Erythroblast (primary cell): ENCODE data around the gene TACC3.
A peak's percentile ranks its signal among the peaks of the same experiment; 100 is the strongest.

Source experiments
- DNase-seq, 2 experiments: peaks; one replicate each; lab custom pipeline; 2025; lab: John Stamatoyannopoulos, UW
- GATA1 ChIP-seq: IDR thresholded peaks from 2 replicates; pipeline ENCODE4 v1.6.1; 2011; ENCODE audit warnings: low read depth, mild to moderate bottlenecking, control low read depth, low read length, moderate library complexity
- POLR2A ChIP-seq: IDR thresholded peaks from 2 replicates; pipeline ENCODE4 v1.6.1; 2011; ENCODE audit warnings: mild to moderate bottlenecking, low read length

TACC3 gene

DNA sequence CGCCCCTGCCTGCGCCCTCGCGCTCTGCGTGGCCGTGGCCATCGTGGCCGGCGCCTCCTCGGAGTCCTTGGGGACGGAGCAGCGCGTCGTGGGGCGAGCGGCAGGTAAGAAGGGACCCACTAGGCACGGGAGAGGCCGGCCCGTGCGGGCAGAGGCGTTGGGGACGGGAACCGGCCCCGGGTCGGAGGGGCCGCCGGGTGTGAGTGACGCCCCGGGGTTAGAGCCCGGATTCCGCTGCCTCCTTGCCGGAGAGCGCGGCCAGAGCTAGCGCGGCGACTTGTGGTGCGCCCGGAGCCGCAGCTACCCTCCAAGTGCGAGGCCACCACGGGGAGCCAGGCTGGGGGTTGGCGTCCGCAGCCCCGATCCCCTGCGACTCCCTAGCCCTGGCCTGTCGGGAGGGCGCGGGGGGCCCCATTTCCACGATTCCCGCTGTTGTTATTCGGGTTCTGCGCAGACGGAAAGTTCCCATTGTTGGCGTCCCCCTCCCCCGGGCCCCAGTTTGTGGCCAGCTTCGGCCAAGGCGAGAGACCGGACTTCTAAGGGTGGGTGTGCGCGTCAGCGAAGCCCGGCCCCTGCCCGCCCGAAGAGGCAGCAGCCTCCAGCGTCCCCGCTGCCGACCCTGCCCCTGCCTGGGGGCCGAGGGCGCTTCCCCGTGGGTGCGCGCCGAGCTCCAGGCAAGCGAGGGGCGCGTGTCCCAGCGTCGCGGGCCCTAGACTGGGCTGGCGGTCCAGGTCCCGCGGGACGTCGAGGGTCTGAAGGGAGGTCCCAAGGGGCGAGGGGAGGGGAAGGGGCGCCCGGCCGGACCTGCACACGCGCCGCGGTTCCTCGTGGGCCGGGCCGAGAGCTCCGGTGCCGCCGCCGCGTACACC lies 72.9 kb downstream of the TACC3 start:
- peak; percentile 46 to 48 for DNase-seq
- TF ChIP-seq GATA1, result no peak
- no peak for TF ChIP-seq POLR2A
